ENCODE measurements around the gene HIVEP2. TPM values are rescaled to one million over a fixed set of nuclear protein-coding genes. Genes with fewer than 3 reads are reported as not detected.
"Not testable (repeated sequence)": the region's sequence is repeated elsewhere in the genome, so short reads cannot be mapped to it uniquely, and the experiment has no call there.

Gene HIVEP2, protein sequence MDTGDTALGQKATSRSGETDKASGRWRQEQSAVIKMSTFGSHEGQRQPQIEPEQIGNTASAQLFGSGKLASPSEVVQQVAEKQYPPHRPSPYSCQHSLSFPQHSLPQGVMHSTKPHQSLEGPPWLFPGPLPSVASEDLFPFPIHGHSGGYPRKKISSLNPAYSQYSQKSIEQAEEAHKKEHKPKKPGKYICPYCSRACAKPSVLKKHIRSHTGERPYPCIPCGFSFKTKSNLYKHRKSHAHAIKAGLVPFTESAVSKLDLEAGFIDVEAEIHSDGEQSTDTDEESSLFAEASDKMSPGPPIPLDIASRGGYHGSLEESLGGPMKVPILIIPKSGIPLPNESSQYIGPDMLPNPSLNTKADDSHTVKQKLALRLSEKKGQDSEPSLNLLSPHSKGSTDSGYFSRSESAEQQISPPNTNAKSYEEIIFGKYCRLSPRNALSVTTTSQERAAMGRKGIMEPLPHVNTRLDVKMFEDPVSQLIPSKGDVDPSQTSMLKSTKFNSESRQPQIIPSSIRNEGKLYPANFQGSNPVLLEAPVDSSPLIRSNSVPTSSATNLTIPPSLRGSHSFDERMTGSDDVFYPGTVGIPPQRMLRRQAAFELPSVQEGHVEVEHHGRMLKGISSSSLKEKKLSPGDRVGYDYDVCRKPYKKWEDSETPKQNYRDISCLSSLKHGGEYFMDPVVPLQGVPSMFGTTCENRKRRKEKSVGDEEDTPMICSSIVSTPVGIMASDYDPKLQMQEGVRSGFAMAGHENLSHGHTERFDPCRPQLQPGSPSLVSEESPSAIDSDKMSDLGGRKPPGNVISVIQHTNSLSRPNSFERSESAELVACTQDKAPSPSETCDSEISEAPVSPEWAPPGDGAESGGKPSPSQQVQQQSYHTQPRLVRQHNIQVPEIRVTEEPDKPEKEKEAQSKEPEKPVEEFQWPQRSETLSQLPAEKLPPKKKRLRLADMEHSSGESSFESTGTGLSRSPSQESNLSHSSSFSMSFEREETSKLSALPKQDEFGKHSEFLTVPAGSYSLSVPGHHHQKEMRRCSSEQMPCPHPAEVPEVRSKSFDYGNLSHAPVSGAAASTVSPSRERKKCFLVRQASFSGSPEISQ (N-terminal part only)
- 10.1 TPM for polyA plus RNA-seq (2013, experiment 1 of 2; ENCODE audit: insufficient read length)
- polyA plus RNA-seq (2013, experiment 2 of 2; ENCODE audit: insufficient read length), result 12.1 TPM

DNA sequence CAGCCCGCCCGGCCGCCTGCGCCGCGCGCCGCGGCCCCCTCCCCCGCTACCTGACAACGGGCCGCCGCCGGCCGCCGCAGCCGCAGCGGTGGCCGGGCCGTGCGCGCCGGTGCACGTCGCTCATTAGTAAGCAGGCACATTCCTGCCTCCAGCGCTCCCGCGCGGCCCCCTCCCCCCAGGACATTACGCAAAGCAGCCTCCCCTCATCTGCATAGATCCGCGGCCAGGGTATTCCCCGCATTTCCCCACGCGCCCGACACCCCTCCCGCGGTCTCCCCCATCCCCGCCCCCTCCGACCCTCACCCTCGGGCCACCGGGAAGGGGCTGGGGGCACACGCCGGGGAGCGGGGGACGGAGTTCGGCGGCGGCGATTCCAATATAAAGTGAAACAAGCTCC, at the start of gene HIVEP2:
TSS of gene HIVEP2 (minus strand) at position 128 of the 397 bp plus-strand sequence. CDS start 170,438 bp downstream, outside the sequence.
- peak; percentile 80 for DNase-seq

DNA sequence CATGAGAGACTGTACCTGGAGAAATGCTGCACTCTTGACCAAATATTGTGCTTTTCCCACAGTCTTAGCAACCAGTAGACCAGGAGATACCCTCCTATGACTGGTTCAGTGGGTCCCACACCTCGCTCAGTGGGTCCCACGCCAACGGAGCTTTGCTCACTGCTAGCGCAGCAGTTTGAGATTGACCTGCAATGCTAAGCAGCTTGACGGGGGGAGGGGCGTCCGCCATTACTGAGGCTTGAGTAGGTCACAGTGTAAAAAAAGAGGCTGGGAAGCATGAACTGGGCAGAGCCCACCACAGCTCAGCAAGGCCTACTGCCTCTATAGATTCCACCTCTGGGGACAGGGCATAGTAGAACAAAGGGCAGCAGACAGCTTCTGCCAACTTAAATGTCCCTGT, 49.0 kb upstream of the HIVEP2 start:
- no peak for DNase-seq

DNA sequence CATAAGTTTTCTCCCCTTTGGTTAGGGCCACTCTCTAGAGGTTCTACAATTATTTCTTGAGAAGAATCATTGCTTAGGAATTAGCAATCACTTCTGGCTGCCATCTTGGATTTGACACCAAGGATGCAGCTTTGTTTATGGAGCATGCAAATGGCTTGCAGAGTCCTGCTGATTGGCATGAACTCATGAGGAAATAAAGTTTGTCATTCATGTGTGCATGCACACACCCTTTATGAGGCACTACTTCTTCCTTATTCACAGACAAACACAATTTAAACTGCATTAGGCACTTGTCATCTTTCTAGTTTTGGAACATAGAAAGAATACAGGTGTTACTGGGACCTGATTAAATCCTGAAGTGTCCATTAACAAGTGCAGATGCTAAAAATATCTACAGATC, 42.5 kb upstream of the HIVEP2 start:
- no peak for DNase-seq

DNA sequence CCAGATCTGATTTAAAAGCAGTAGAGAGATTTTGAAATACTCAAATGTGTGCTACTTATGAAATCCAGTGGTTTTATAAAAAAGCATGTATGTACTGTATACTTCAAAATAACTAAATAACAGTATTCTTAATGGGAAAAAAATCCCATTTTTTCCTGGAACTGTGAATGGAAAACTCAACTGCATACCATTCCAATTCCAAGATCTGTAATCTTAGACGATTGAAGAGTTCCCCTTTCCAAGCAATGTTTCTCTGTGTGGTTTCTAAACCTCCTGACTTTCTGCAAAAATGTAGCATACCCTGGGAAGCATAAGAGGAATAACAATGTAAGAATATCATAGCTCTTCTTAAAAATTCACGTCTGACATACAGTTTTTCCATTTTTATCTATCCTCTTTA, 40.3 kb upstream of the HIVEP2 start:
- peak; percentile 22 for DNase-seq

- DNase-seq, result no peak
These were observed 39.4 kb upstream of the HIVEP2 start for GRCh38 chr6:142984386-142984785.

- DNase-seq, result no peak
These were observed 30.4 kb upstream of the HIVEP2 start for GRCh38 chr6:142975365-142975764.

- DNase-seq, result not testable (repeated sequence)
These were observed 26.0 kb upstream of the HIVEP2 start for GRCh38 chr6:142970941-142971340.

- no peak for DNase-seq
These were observed 23.6 kb upstream of the HIVEP2 start for GRCh38 chr6:142968601-142969000.

GRCh38 chr6:142966294-142966693, 21.3 kb upstream of the HIVEP2 start:
- no peak for DNase-seq

DNA sequence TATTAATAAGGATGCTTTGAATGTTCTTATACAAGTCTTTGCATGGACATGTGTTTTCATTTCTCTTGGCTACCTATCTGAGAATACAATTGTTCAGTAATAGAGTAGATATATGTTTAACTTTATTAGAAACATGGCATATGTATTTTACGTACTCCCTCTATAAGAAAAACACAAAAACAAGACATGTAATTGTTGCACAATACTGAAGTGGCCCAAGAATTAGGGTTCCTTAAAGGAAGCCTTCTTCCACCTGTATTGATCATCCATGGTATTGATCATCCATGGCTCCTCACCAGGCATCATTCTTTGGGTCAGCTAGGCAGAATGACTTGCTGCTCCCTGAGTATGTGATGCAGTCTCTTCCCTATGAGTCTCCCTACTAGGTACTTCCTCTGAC, 20.2 kb upstream of the HIVEP2 start:
- no peak for DNase-seq

GRCh38 chr6:142960098-142960497, 15.1 kb upstream of the HIVEP2 start:
- DNase-seq, result peak; percentile 45

DNA sequence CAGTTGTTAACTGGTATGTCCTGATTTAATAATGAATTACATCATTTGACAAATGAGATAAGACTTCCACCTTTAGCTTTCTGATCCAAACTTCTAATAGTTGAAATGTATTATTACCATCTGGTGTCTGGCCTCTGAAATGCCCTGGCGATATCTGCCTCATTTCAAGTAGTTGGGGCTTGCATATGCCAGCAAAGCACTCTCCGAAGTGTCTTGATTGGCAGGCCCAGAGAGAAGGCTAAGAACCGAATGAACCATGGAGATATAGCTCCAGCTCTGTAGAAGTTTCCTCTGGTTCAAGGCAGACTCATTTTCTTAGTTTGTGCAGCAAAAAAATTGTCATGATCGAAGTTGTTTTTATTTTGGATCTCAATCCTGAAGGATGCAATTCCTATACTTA, 13.4 kb upstream of the HIVEP2 start:
- DNase-seq, result no peak

DNA sequence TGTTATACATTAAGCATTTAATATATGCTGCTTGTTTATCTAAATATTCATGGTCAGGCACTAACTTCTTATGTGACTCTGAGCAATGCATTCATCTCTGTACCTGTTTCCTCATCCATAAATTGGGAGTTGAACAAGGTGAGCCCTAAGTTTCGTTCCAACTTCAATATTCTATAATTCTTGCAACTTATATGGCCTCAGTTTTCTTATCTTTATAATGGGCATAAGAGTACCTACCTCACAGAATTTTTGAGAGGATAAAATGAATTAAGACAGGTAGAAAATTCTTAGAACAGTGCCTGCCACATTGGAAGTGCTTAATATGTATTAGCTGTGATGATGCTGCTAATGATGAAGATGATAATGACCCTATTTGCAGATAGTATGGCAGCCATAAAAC, 11.8 kb upstream of the HIVEP2 start:
- no peak for DNase-seq

DNA sequence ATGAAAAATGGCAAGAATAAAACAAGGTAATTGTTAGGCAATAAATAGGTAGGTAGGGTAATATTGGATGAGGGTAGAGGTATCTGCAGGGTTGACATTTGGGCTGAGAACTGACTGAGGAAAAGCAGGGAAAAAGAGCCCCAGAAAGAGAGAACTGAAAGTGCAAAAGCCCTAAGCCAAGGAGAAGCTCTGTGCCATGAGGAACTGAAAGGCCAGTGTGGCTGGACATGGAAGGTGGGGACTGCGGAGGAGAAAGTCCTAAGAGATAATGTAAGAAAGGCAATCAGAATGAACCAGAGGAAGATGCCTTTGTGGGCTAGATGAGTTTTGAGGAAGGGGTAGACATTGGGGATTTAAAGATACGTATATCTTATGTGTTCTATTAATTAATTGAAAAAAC, 9.9 kb upstream of the HIVEP2 start:
- DNase-seq, result no peak

GRCh38 chr6:142953373-142954273, 8.6 kb upstream of the HIVEP2 start:
- no peak for DNase-seq

DNA sequence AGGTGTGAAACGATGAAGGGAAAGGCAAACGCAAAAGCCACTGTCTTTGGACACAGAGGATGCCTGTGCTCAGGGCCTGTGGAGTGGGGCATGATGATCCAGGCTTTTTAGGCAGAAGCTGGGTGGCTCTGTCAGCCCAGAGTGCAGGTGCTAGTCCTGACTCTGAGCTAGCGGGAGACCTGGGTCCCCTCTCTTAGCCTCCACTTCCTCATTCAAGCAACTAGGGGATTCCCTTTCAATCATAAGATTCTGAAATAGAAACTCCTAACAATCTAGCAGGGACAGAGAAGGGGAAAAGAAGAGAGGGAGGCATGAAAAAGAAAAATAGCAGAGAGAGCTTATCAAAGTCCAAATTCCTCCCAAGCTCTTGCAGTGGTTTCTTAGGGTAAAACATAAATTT, 7.6 kb upstream of the HIVEP2 start:
- no peak for DNase-seq

GRCh38 chr6:142950291-142950690, 5.3 kb upstream of the HIVEP2 start:
- DNase-seq, result no peak

DNA sequence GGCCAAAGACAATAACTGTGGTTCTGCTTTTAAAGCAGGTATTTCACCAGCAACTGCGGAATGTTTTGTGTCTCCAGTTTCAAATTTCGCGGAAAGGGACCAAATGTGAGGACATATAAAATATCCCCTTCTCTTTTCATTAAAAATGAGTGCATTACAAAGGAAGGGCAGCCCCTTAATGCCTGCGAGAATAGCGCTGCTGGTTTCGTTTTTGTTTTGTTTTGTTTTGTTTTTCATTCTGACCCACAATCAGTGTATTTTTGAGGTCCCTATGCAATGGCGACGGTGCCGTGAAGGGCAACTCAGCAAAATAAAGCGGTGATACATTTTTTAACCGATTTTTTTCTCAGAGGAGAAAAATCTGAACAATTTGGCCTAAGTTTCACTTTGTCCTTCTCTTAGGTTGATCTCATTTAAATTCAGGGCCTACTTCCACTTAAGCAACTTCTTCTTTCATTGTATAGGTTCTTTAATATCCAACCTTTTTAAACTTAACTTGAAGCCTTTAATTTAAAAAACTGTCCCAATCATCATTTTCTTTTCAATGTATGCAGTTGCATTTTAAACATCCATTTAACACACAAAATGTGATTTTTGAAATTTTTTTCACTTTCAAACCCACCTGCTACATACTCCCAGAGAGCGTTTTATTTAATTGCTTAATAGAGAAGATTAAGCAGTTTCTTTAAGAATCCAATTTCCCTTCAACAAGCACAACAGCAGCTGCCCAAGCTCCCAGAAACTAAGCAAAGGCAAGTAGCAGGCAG, 2.9 kb upstream of the HIVEP2 start:
- DNase-seq, result peak; percentile 15

GRCh38 chr6:142946924-142947713, 2.1 kb upstream of the HIVEP2 start:
- DNase-seq, result peak; percentile 49

All from fibroblast of skin of scalp (primary cell).